GM18870 (cell line): ENCODE results near the gene ARHGEF9.

ENCODE experiments used
- ATAC-seq: cut with Tn5 transposase; IDR thresholded peaks from one replicate; pipeline ENCODE4 v1.9.1; 2021; ENCODE audit warnings: moderate library complexity; ENCODE audit not compliant: unreplicated experiment

ARHGEF9 gene

GRCh38 chrX:63746715-63747114, 38.3 kb downstream of the ARHGEF9 start:
- no peak for ATAC-seq

DNA sequence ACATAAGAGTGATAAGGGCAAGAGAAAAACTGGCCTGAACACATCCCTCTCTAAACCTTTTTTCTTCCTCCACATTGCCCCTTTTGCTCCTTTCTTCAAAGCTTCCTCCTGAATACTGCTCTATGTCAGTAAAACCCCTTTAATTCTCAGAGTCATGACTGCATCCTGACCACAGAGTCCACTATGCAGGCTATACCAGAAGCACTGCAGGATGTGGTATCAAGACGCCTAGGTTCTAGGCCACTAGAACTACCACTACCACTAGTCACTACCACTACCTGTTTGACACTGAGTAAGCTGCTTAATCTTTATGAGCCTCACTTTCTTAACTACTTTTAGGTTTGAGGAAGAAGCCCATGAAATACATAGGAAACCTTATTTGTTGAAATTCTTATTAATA, 38.7 kb downstream of the ARHGEF9 start:
- ATAC-seq, result peak; percentile 66

- ATAC-seq, result no peak
These were observed 40.1 kb downstream of the ARHGEF9 start for GRCh38 chrX:63744850-63745394.

DNA sequence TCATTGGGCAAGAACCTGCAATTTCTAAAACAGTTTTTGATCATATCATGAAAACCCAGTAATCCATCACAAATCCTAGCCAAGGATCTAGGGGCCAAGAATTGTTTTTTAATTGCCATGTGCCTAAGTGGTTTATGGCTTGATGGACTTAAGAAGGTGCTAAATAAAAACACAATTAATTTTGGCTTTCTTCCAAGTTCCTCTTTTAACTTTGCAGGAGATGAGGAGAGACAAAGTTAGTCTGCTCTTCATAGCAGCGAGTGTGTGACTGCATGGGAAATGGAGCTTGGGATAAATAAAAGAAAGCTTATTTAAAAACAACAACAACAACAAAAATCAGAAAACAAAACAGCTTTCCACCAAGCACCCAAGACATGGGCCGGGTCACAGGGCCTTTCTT, 41.4 kb downstream of the ARHGEF9 start:
- no peak for ATAC-seq

DNA sequence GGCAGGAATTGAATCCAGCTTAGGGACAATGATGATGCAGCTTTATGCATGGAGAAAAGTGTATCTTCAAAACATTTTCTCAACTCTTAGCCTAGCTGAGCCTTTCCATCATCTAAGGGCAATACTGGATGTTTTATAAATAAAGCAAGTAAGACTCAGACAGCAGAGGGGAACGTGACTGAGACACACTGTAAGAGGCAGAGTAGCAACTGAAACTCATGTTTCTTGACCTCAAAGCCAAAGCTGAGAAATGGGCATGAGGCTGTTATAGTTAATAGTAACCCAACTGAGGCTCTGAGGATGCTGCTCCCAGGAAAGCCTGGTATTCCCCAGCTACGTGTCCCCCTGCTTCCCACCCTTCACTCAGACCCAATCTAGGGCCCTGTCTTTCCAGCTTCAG, 44.6 kb downstream of the ARHGEF9 start:
- ATAC-seq, result peak; percentile 75

- no peak for ATAC-seq
These were observed 45.1 kb downstream of the ARHGEF9 start for GRCh38 chrX:63739885-63740284.

DNA sequence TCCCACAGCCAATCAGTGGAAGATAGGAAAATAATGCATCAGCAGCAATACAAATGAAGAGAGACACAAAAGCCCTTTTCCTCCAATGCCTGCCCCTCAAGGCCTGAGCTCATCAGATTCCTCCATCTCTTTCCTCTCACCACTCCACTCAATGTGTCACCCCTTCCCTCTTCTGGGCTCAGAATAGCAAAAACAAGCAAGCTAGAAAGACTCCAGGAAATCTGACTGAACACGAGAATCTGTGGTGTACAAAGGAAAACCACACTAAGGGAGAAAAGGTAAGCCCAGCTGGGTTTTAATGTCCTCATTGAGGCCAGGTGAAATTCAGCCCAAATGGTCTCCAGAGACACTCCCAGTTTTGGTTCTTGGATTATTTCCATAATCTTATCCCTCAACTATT, 46.3 kb downstream of the ARHGEF9 start:
- peak; percentile 56 for ATAC-seq

GRCh38 chrX:63737131-63737921, 47.7 kb downstream of the ARHGEF9 start:
- ATAC-seq, result no peak

GRCh38 chrX:63735882-63736281, 49.1 kb downstream of the ARHGEF9 start:
- ATAC-seq, result no peak

DNA sequence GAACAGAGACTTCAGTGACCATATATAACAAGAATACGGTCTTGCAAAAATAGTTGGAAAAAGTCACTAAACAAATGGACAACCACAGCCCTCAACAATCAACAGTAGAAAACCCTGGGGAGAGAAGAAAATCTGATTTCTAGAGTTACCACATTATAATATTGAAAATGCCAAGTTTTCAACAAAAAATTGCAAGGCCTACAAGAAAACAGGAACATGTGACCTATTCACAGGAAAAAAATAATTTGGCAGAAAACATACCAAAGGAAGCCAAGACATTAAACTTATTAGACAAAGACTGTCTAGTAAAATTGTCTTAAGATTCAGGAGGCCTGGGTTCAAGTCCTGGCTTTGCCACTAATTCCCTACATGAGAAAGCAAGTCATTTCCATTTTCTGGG, 64.7 kb downstream of the ARHGEF9 start:
- ATAC-seq, result no peak

- no peak for ATAC-seq
These were observed 65.4 kb downstream of the ARHGEF9 start for GRCh38 chrX:63719633-63720032.

GRCh38 chrX:63718010-63718694, 66.9 kb downstream of the ARHGEF9 start:
- peak; percentile 86 for ATAC-seq

DNA sequence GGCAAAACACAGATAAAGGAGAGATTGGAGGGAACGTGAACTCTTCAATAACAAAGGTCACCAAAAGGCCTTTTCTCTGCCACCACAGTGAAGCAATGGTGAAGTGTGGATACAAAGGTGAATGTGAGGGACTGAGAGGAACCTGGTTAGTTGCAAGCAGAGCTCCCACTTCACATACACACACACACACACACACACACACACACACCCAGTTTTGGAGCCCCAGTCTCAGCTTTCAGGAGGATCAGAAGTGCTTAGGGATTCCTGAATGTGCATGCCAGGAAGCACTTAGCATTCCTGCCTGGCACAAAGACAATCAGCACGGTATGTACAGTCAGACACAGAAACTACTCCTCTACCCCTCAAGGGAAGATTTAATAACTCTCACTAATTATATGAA, 71.5 kb downstream of the ARHGEF9 start:
- no peak for ATAC-seq

GRCh38 chrX:63708801-63709200, 76.2 kb downstream of the ARHGEF9 start:
- ATAC-seq, result no peak

DNA sequence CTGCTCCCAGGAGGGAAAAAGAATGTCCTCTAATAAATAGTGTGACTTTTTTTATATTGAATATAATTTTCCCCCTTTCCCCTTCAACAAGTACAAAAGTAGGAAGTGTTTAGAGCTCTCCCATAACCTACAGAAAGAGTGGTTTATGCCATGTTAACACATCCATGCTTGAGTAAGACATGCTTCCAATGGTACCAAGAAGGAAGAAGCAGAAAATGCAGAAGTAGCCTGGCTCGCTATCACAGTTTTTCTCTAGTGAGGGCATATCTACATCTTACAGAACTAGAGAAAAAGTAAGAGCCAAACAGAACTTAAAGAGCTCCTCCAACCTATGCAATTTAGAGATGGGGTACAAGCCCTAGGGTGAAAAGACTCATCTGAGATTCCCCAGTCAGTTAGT, 82.5 kb downstream of the ARHGEF9 start:
- ATAC-seq, result no peak

- peak; percentile 85 for ATAC-seq
These were observed 97.9 kb downstream of the ARHGEF9 start for GRCh38 chrX:63686878-63687714.

- ATAC-seq, result no peak
These were observed 104.6 kb downstream of the ARHGEF9 start for GRCh38 chrX:63680423-63680822.

- ATAC-seq, result no peak
These were observed 105.6 kb downstream of the ARHGEF9 start for GRCh38 chrX:63679432-63679831.

- no peak for ATAC-seq
These were observed 109.3 kb downstream of the ARHGEF9 start for GRCh38 chrX:63675716-63676115.

GRCh38 chrX:63673896-63674295, 111.1 kb downstream of the ARHGEF9 start:
- ATAC-seq, result no peak

- ATAC-seq, result no peak
These were observed 120.3 kb downstream of the ARHGEF9 start for GRCh38 chrX:63664741-63665140.
